Activated CD8-positive, alpha-beta memory T cell treated with anti-CD3 and anti-CD28 coated beads, Interleukin-2, amount 50 U/mL, for 24 hours (primary cell): ENCODE measurements around the gene POLR2B.
"Not testable (repeated sequence)": the region's sequence is repeated elsewhere in the genome, so short reads cannot be mapped to it uniquely, and the experiment has no call there.

Experiments
- DNase-seq: peaks from one replicate; pipeline ENCODE4 v3.0.0-alpha.2; 2020; ENCODE audit errors: extremely low read depth

POLR2B gene

GRCh38 chr4:56986952-56987351, 8.3 kb downstream of the POLR2B start:
- DNase-seq = no peak

GRCh38 chr4:56990109-56990905, 11.6 kb downstream of the POLR2B start:
- DNase-seq = no peak

- no peak for DNase-seq
These were observed 16.8 kb downstream of the POLR2B start for GRCh38 chr4:56995525-56995924.

GRCh38 chr4:56999751-57000150, 21.1 kb downstream of the POLR2B start:
- no peak for DNase-seq

GRCh38 chr4:57013543-57014120, 34.9 kb downstream of the POLR2B start:
- no peak for DNase-seq

- no peak for DNase-seq
These were observed 40.3 kb downstream of the POLR2B start for GRCh38 chr4:57018980-57019379.

GRCh38 chr4:57020467-57021101, 41.9 kb downstream of the POLR2B start:
- no peak for DNase-seq

- DNase-seq = no peak
These were observed 44.4 kb downstream of the POLR2B start for GRCh38 chr4:57023104-57023503.

GRCh38 chr4:57034520-57034919, 55.8 kb downstream of the POLR2B start:
- DNase-seq = no peak

- DNase-seq = no peak
These were observed 59.4 kb downstream of the POLR2B start for GRCh38 chr4:57037982-57038604.

GRCh38 chr4:57039345-57039744, 60.6 kb downstream of the POLR2B start:
- DNase-seq = no peak

GRCh38 chr4:57040510-57040909, 61.8 kb downstream of the POLR2B start:
- no peak for DNase-seq

- DNase-seq = no peak
These were observed 62.3 kb downstream of the POLR2B start for GRCh38 chr4:57041020-57041419.

GRCh38 chr4:57042711-57043169, 64.0 kb downstream of the POLR2B start:
- DNase-seq = no peak

- no peak for DNase-seq
These were observed 64.9 kb downstream of the POLR2B start for GRCh38 chr4:57043347-57044251.

GRCh38 chr4:57044279-57044678, 65.6 kb downstream of the POLR2B start:
- no peak for DNase-seq

GRCh38 chr4:57044996-57045395, 66.3 kb downstream of the POLR2B start:
- no peak for DNase-seq

GRCh38 chr4:57047046-57047445, 68.3 kb downstream of the POLR2B start:
- DNase-seq = not testable (repeated sequence)

GRCh38 chr4:57048590-57049304, 70.1 kb downstream of the POLR2B start:
- DNase-seq = no peak

GRCh38 chr4:57051095-57051494, 72.4 kb downstream of the POLR2B start:
- no peak for DNase-seq

GRCh38 chr4:57051524-57051923, 72.8 kb downstream of the POLR2B start:
- DNase-seq = no peak
